Lower leg skin (tissue), 3 donors: ENCODE measurements around the gene IFNL1.

Source experiments
- POLR2A ChIP-seq, 2 donors: fragments of 450-650 bp; IDR thresholded peaks; one replicate each; pipeline ENCODE4 v1.6.1; 2016 to 2017; ENCODE audit warnings: antibody characterized with exemption in 2 of 2, mild to moderate bottlenecking in 1 of 2, moderate library complexity in 1 of 2
- TF ChIP-seq, protein P1 (sequence below), 3 donors: fragments of 450-650 bp; IDR thresholded peaks; one replicate each; pipeline ENCODE4 v1.5.1; 2016; ENCODE audit warnings: antibody characterized with exemption in 3 of 3, mild to moderate bottlenecking in 3 of 3, moderate library complexity in 2 of 3

DNA sequence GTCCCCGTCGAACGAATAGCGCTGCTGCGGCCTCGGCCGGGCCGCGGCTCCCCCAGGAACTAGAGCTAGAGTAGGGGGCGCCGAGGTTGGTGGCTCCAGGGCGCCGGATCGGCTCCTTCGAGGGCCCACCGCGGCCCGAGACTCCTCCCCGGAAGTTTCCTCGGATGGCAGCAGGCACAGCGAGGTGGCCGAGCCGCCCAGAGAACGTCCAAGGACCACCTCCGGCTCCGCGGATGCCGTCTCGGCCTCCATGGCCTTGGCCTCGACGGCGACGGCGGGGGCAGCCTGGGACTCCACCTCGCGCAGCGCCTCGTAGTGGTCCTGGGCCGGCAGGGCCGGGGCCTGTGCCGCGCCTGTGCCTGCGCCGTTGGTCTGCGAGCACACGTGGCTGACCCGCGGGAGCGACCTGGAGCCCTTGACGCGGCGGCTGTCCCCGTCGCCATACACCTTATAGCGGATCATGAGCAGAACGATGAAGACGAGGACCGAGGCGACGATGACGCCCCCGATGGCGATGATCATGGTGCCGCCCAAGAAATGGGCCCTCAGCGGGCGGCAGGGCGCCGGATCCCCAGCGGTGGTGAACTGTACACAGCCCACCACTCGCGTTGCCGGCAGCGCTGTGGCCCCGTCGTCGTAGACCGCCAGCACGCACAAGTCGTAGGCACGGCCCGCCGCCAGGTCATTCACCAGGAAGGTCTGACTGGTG is 11.8 kb downstream of the IFNL1 start:
- TF ChIP-seq, protein P1, sequence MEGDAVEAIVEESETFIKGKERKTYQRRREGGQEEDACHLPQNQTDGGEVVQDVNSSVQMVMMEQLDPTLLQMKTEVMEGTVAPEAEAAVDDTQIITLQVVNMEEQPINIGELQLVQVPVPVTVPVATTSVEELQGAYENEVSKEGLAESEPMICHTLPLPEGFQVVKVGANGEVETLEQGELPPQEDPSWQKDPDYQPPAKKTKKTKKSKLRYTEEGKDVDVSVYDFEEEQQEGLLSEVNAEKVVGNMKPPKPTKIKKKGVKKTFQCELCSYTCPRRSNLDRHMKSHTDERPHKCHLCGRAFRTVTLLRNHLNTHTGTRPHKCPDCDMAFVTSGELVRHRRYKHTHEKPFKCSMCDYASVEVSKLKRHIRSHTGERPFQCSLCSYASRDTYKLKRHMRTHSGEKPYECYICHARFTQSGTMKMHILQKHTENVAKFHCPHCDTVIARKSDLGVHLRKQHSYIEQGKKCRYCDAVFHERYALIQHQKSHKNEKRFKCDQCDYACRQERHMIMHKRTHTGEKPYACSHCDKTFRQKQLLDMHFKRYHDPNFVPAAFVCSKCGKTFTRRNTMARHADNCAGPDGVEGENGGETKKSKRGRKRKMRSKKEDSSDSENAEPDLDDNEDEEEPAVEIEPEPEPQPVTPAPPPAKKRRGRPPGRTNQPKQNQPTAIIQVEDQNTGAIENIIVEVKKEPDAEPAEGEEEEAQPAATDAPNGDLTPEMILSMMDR (IDR thresholded peaks at IDR 0.05), result no peak
- no peak for TF ChIP-seq POLR2A (IDR thresholded peaks at IDR 0.05)
